Psoas muscle (tissue), 8 donors: ENCODE measurements around the gene HOXC10. TPM values are rescaled to one million over a fixed set of nuclear protein-coding genes. Genes with fewer than 3 reads are reported as not detected.

Experiments
- ATAC-seq, 4 donors: fragments of 200-7000 bp; cut with Tn5 transposase; one replicate each; pipeline ENCODE4 v1.9.1; 2020; ENCODE audit warnings: moderate library complexity in 3 of 4, mild to moderate bottlenecking in 2 of 4
- DNase-seq, 2 donors: peaks; one replicate each; pipeline ENCODE4 v3.0.0-alpha.2; 2020
- H3K27ac ChIP-seq: fragments of 200-600 bp; one replicate; pipeline ENCODE4 v1.8.0; 2022
- H3K27me3 ChIP-seq, 3 donors: fragments of 200-600 bp in 1 of 3; one replicate each; pipeline versions ENCODE4 v1.6.1 to v1.8.0; 2013 to 2022; ENCODE audit warnings: low read length in 2 of 3, mild to moderate bottlenecking in 2 of 3, moderate library complexity in 1 of 3; ENCODE audit not compliant: insufficient read depth in 3 of 3
- H3K36me3 ChIP-seq, 2 donors: fragments of 200-600 bp in 1 of 2; one replicate each; pipeline versions ENCODE4 v1.6.1 to v1.8.0; 2013 to 2022; ENCODE audit warnings: low read depth in 1 of 2, mild to moderate bottlenecking in 1 of 2, moderate library complexity in 1 of 2; ENCODE audit not compliant: insufficient read depth in 1 of 2
- H3K4me1 ChIP-seq: fragments of 200-600 bp; one replicate; pipeline ENCODE4 v1.8.0; 2022
- H3K4me3 ChIP-seq: fragments of 200-600 bp; one replicate; pipeline ENCODE4 v1.8.0; 2022; ENCODE audit warnings: mild to moderate bottlenecking
- H3K9me3 ChIP-seq: fragments of 200-600 bp; one replicate; pipeline ENCODE4 v1.8.0; 2022
- CTCF ChIP-seq: fragments of 200-600 bp; IDR thresholded peaks from one replicate; pipeline ENCODE4 v1.8.0; 2022; ENCODE audit warnings: antibody characterized with exemption
- WGBS, 3 donors: extraction: QIAGEN DNeasy Blood & Tissue Kit; methylation state at CpG; one replicate each; pipeline versions ENCODE4 v1.1.6 to v1.1.7; 2013; 5-methylcytosine and 5-hydroxymethylcytosine counted together
- intact Hi-C, 2 donors: fragments of 100-400 bp; cut with DNase I; formaldehyde crosslinking; loops; one replicate each; pipeline versions ENCODE4 v1.11.0 to v1.14.2; 2022
- polyA plus RNA-seq, 3 donors: library from polyadenylated mRNA; stranded (reverse); fragments of 200-250 nt; gene quantifications; one replicate each; pipeline ENCODE4 v1.2.3, GENCODE V29; 2013
- total RNA-seq, 4 donors: library from RNA; stranded (reverse); fragmentation: NEBNext Ultra II Directional in 2 of 4; extraction: Animal tissue kit (Norgen Biotek cat#: 25700) in 2 of 4; gene quantifications; one replicate each; pipeline versions ENCODE4 v1.2.1 to v1.2.4, GENCODE V29; 2021 to 2023
- donor health status: healthy with polysubstance abuse.
- donor health status: DM: no; HTN: no; CAD: no; lungs with moderate emphysema.
- donor health status: Bipolar disorder and iron deficiency.
- donor health status: healthy.
- donor health status: DM: yes; HTN: yes; CAD: no.
- donor health status: DM: no; HTN: no; CAD: no.
- donor health status: DM: no; HTN: no; CAD: no.
- donor health status: DM: yes; HTN: yes; CAD: no.

The HOXC10 gene
- total and polyA plus RNA-seq, 7 donors = 3.0 to 129 (median 62.0) TPM

GRCh38 chr12:54019924-54020590, 35.1 kb downstream of the HOXC10 start:
- intact Hi-C loops = loop anchor here (1.0 to 2.0 kb wide), 3 partner anchors 13 to 44 kb away; no protein-coding TSS in a partner anchor

GRCh38 chr12:54020591-54021405, 35.9 kb downstream of the HOXC10 start:
- intact Hi-C loops = loop anchor here (1.0 to 2.0 kb wide), 3 partner anchors 14 to 44 kb away; no protein-coding TSS in a partner anchor
- no peak for ATAC-seq
- Histone ChIP-seq H3K36me3 (no peaks in the 10 kb centered on the region), H3K9me3 (no peaks in the 10 kb centered on the region), H3K4me3 (peak overlapping the region; percentile 77), H3K4me1 (peaks cover 58% of the 10 kb centered on the region), H3K27ac (peak overlapping the region; percentile 99), H3K27me3 (peaks cover 0 to under 1% (median 0%) of the 10 kb centered on the region in 3 donors)
- no peak for TF ChIP-seq CTCF
- 12 to 14% (median 13%) methylated on average over 23 of the region's 23 CpGs for WGBS, 3 donors
- DNase-seq = peak in 1 of 2 donors; percentile 56

More at GRCh38 chr12:54019924-54020590, 35.1 kb downstream of the HOXC10 start:
- 4 to 6% (median 4%) methylated on average over 10 of the region's 10 CpGs for WGBS, 3 donors
- H3K9me3 ChIP-seq = no peaks in the 10 kb centered on the region
- peak in 1 of 2 donors; percentile 74 for DNase-seq
- H3K4me1 ChIP-seq = peaks cover 59% of the 10 kb centered on the region
- peak; percentile 67 to 76 (median 70) for ATAC-seq
- H3K36me3 ChIP-seq = no peaks in the 10 kb centered on the region
- peak overlapping the region; percentile 77 for H3K4me3 ChIP-seq
- peaks cover 0 to 6% (median 1%) of the 10 kb centered on the region in 3 donors for H3K27me3 ChIP-seq
- TF ChIP-seq CTCF = no peak
- peak overlapping the region; percentile 99 for H3K27ac ChIP-seq

GRCh38 chr12:54021432-54022013, 36.6 kb downstream of the HOXC10 start:
- intact Hi-C loops = loop anchor here in 1 of 2 donors (2.0 kb wide), 1 partner anchor 15 kb away; no protein-coding TSS in a partner anchor
- Histone ChIP-seq H3K36me3 (no peaks in the 10 kb centered on the region), H3K27me3 (no peaks in the 10 kb centered on the region), H3K4me1 (peaks cover 51% of the 10 kb centered on the region), H3K9me3 (no peaks in the 10 kb centered on the region), H3K27ac (peak overlapping the region; percentile 99), H3K4me3 (peak overlapping the region; percentile 77)
- ATAC-seq (peak; percentile 13 to 45 (median 29)), DNase-seq (peak; percentile 57 to 85)
- 6 to 8% (median 7%) methylated on average over 16 of the region's 16 CpGs for WGBS, 3 donors
- peak; percentile 43 for TF ChIP-seq CTCF

- no peak for TF ChIP-seq CTCF
- H3K9me3 ChIP-seq = no peaks in the 10 kb centered on the region
- peaks cover 58% of the 10 kb centered on the region for H3K4me1 ChIP-seq
- H3K4me3 ChIP-seq = peak overlapping the region; percentile 77
- H3K27me3 ChIP-seq = no peaks in the 10 kb centered on the region
- intact Hi-C loops = no loop called here
- WGBS, 3 donors = 24 to 40% (median 25%) methylated on average over 8 of the region's 8 CpGs
- no peaks in the 10 kb centered on the region for H3K36me3 ChIP-seq
- DNase-seq (peak in 1 of 2 donors; percentile 19), ATAC-seq (no peak)
- peak overlapping the region; percentile 99 for H3K27ac ChIP-seq
Observed at GRCh38 chr12:54022960-54023884, 38.3 kb downstream of the HOXC10 start.
